GM12872 (cell line): Measurements from ENCODE around the gene CASS4.

Source experiments
- TF ChIP-seq, protein P1 (sequence below): IDR thresholded peaks from 3 replicates; pipeline ENCODE4 v1.5.1; 2011; ENCODE audit warnings: low read depth, mild to moderate bottlenecking, low read length, moderate library complexity; ENCODE audit not compliant: insufficient read depth

Gene CASS4

DNA sequence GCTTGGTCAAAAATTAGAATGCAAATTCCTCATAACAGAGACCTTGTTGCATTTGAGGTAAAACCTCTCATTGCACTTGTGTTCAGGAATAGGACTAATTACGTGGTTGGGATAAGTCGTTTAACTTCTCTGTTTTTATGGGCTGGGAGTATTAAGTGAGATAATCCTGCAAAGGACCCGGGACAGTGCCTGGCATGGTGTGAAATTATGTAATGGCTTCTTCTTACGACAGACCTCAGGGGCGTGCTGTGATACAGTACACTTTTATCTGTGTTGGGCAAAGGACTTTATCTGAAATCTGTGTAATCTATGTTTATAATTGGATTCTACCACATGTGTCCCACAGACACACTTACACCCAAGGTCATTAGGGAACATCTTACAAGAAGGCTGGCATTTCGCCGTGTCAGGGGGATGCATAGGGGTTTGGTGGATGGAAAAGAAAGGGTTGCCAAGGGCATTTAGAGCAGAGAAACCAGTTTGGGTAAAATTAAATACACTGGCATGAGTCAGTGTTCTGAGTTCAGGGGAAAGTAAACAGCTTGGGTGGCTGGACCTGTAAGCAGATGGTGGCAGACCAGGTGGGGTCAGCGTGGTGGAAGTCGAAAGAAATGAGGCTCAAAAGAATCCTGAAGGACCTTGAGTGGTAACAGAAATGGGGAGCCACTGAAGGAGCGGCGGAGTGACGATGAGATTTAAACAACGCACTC, 39.2 kb downstream of the CASS4 start:
- TF ChIP-seq, protein P1, sequence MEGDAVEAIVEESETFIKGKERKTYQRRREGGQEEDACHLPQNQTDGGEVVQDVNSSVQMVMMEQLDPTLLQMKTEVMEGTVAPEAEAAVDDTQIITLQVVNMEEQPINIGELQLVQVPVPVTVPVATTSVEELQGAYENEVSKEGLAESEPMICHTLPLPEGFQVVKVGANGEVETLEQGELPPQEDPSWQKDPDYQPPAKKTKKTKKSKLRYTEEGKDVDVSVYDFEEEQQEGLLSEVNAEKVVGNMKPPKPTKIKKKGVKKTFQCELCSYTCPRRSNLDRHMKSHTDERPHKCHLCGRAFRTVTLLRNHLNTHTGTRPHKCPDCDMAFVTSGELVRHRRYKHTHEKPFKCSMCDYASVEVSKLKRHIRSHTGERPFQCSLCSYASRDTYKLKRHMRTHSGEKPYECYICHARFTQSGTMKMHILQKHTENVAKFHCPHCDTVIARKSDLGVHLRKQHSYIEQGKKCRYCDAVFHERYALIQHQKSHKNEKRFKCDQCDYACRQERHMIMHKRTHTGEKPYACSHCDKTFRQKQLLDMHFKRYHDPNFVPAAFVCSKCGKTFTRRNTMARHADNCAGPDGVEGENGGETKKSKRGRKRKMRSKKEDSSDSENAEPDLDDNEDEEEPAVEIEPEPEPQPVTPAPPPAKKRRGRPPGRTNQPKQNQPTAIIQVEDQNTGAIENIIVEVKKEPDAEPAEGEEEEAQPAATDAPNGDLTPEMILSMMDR = no peak

DNA sequence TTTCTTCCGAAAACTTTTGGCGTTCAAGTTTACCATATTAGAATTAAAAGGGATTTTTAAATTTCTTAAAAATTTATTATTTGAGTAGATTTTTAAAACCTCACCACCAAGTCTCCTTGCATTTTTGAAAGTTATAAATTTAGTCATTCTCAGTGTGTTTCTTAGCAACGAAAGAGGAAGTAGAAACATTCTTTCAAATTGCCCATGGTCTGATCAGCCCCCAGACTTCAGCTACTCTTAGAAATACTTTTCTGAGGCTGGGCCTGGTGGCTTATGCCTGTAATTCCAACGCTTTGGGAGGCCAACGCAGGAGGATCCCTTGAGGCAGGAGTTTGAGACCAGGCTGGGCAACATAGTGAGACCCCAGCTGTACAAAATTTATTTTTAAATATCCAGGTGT, 41.3 kb downstream of the CASS4 start:
- TF ChIP-seq, protein P1 = no peak

DNA sequence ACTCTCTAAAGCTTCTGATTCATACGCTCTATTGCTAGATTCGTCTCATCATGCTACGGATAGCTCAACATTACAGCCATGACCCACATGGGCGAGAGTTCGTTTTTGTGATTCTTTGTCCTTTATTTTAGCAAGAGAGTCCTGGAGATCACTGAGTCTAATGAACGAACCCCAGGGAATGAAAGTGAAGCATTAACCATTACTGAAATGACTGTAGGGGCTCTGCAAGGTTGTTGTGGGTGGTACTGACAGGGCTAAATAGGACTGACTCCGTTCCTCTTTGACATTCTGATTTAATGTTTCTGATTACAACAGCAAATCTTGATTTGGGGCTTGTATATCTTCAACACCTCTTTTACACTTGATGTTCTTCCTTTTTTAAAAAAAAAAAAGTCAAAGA, 42.7 kb downstream of the CASS4 start:
- TF ChIP-seq, protein P1 = no peak

DNA sequence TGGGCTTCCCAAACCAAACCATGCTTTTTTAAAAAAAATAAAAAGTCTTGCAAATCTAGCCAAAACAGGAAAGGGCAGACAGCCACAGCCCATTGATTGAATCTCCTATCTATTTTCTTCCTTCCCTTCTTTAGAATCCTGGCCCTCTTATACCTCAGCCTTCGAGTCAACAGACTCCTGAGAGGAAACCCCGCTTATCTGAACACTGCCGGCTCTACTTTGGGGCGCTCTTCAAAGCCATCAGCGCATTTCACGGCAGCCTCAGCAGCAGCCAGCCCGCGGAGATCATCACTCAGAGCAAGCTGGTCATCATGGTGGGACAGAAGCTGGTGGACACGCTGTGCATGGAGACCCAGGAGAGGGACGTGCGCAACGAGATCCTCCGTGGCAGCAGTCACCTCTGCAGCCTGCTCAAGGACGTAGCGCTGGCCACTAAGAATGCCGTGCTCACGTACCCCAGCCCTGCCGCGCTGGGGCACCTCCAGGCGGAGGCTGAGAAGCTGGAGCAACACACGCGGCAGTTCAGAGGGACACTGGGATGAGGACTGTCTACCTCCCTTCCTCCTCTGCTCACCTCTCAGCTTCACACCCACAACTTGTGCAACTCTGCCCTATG, 46.3 kb downstream of the CASS4 start:
- TF ChIP-seq, protein P1 = no peak

DNA sequence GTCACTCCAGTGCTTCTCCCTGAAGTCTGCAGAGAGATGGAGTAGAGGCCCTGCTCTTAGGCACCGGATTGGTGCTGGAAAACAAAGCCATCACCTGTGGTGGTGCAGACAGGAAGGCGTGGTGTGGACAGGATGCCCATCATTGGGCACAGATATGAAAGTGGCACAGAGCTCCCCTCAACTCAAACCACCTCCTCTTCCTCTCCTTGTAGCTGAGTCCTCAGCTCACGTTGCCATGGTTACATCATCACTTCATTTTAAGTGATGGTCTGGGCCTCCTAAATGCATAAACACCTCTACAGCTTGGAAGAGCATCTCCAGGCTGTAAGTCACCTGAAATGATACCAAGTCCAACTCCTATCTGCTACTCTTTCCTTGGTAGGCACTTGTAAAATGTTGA, 48.4 kb downstream of the CASS4 start:
- TF ChIP-seq, protein P1 = no peak

DNA sequence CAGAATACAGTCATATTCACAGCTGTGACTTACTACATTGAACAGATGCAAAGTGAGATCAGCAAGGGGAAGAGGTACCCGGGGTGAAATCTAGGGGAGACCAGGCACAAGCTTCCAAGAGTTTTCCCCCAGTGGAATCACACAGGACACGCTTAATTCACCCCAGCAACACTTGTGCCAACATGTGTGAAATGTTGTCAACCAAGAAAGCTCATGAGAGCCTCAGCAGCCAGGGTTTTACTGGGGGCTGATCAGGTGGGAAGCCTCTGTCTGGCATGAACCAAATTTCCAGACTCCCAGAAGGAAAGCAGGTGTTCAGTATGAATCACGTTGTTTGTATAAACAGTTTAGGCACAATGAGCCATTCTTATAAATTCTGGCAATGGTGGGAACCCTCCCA, 49.5 kb downstream of the CASS4 start:
- TF ChIP-seq, protein P1 = no peak

DNA sequence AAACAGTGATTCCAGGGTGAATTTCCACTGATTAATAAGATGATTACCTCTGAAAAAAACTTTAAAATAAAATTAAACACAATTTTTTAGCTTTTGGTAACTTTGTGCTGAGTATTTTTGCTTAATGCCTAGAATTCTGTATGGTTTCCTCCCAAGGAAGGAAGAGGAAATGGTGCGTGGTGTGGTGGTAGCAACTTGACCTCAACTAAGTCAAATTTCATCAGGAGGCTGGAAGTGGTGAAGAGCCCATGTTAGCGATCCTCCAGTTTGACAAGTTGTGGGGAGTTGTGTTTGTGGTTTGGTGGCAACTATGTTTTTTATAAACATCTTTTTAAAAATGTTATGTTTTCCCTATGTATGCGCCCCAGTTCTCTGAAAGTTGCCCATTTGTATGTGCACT, 51.4 kb downstream of the CASS4 start:
- TF ChIP-seq, protein P1 = no peak
